Keratinocyte (primary cell): Measurements from ENCODE around the gene CBL. TPM values are rescaled to one million over a fixed set of nuclear protein-coding genes. Genes with fewer than 3 reads are reported as not detected.

Experiments used
- DNase-seq: peaks from one replicate; pipeline ENCODE4 v3.0.0-alpha.2; 2011; ENCODE audit warnings: low read depth, missing footprints, low spot score
- FAIRE-seq: peaks from 2 replicates; lab custom pipeline; 2011; peaks lifted over from hg19 to GRCh38; lab: Jason Lieb, UNC
- H2AFZ ChIP-seq: 2 replicates; pipeline ENCODE4 v1.6.0; 2012; ENCODE audit warnings: low read length, control low read depth, inconsistent platforms; ENCODE audit not compliant: control insufficient read depth
- H3K27ac ChIP-seq: 2 replicates; pipeline ENCODE4 v1.5.1; 2011; ENCODE audit warnings: low read length; ENCODE audit not compliant: control insufficient read depth, insufficient read depth
- H3K27me3 ChIP-seq: 3 replicates; pipeline ENCODE4 v1.6.0; 2011; ENCODE audit warnings: low read length; ENCODE audit not compliant: control insufficient read depth, insufficient read depth; ENCODE audit errors: extremely low read depth
- H3K36me3 ChIP-seq, 2 experiments: 2 replicates in 1 of 2; 3 replicates in 1 of 2; pipeline ENCODE4 v1.5.1; 2011; ENCODE audit warnings: low read length in 2 of 2, mild to moderate bottlenecking in 1 of 2; ENCODE audit not compliant: control insufficient read depth in 2 of 2, insufficient read depth in 2 of 2; ENCODE audit errors: extremely low read depth in 1 of 2
- H3K4me1 ChIP-seq: 3 replicates; pipeline ENCODE4 v1.5.1; 2011; ENCODE audit warnings: low read length; ENCODE audit not compliant: control insufficient read depth, insufficient read depth; ENCODE audit errors: extremely low read depth
- H3K4me2 ChIP-seq: 3 replicates; pipeline ENCODE4 v1.6.0; 2011; ENCODE audit warnings: low read depth, low read length; ENCODE audit not compliant: control insufficient read depth, insufficient read depth; ENCODE audit errors: extremely low read depth
- H3K4me3 ChIP-seq, 3 experiments: fragments of 200-600 bp in 1 of 3; sonication (generic) in 1 of 3; 2 replicates in 2 of 3; 3 replicates in 1 of 3; pipeline ENCODE4 v1.5.1; 2011 to 2016; ENCODE audit warnings: low read length in 3 of 3, mild to moderate bottlenecking in 3 of 3, control low read depth in 2 of 3, inconsistent platforms in 1 of 3, low read depth in 1 of 3, mixed read lengths in 1 of 3, mixed run types in 1 of 3, moderate library complexity in 1 of 3; ENCODE audit not compliant: control insufficient read depth in 2 of 3, insufficient read depth in 2 of 3; ENCODE audit errors: extremely low read depth in 1 of 3
- H3K79me2 ChIP-seq: 2 replicates; pipeline ENCODE4 v1.6.0; 2012; ENCODE audit warnings: low read length; ENCODE audit not compliant: control insufficient read depth, insufficient read depth
- H3K9ac ChIP-seq: 3 replicates; pipeline ENCODE4 v1.6.0; 2011; ENCODE audit warnings: low read length; ENCODE audit not compliant: control insufficient read depth, insufficient read depth; ENCODE audit errors: extremely low read depth
- H3K9me1 ChIP-seq: 3 replicates; pipeline ENCODE4 v1.6.0; 2011; ENCODE audit warnings: low read length; ENCODE audit not compliant: control insufficient read depth, insufficient read depth; ENCODE audit errors: extremely low read depth
- H3K9me3 ChIP-seq: 2 replicates; pipeline ENCODE4 v1.5.1; 2012; ENCODE audit warnings: low read depth, low read length; ENCODE audit not compliant: control insufficient read depth
- H4K20me1 ChIP-seq: 3 replicates; pipeline ENCODE4 v1.6.0; 2011; ENCODE audit warnings: low read length; ENCODE audit not compliant: control insufficient read depth, insufficient read depth; ENCODE audit errors: extremely low read depth
- EZH2 ChIP-seq: IDR thresholded peaks from one replicate; pipeline ENCODE4 v1.6.1; 2012; ENCODE audit warnings: inconsistent platforms, mild to moderate bottlenecking, low read length, moderate library complexity
- dilution Hi-C: fragments of 300-500 bp; cut with MboI; formaldehyde crosslinking; loops from one replicate; pipeline ENCODE4 v1.7.0; 2020; ENCODE audit warnings: low sequenced_read_pairs; ENCODE audit not compliant: extremely low pct_ligation_motif_present
- polyA plus RNA-seq, 5 experiments: library from polyadenylated mRNA; depleted of rRNA in 3 of 5; stranded (reverse) in 3 of 5; stranded (forward) in 1 of 5; unstranded in 1 of 5; fragments of >200 nt; gene quantifications; 1 replicate in 1 of 5; 2 replicates in 3 of 5; 3 replicates in 1 of 5; pipeline versions ENCODE4 v1.2.1 to v1.2.3, GENCODE V29; 2011 to 2012; ENCODE audit warnings: missing spikeins in 2 of 5, low read depth in 1 of 5, low replicate concordance in 1 of 5
- TF ChIP-seq, protein P1 (sequence below), 3 experiments: IDR thresholded peaks in 1 of 3; conservative IDR thresholded peaks in 1 of 3; optimal IDR thresholded peaks in 1 of 3; 2 replicates in 2 of 3; 3 replicates in 1 of 3; pipeline versions ENCODE3 to v1.5.1; 2011; ENCODE audit warnings: low read length in 3 of 3, mild to moderate bottlenecking in 3 of 3, moderate library complexity in 2 of 3, control low read depth in 1 of 3, inconsistent platforms in 1 of 3; ENCODE audit not compliant: insufficient read depth in 2 of 3; ENCODE audit errors: extremely low read depth in 1 of 3

Gene CBL
- polyA plus RNA-seq, 1 donor (not counting 4 experiments of a cell fraction or from before 2014, with no cell fraction given) = 14.1 TPM

DNA sequence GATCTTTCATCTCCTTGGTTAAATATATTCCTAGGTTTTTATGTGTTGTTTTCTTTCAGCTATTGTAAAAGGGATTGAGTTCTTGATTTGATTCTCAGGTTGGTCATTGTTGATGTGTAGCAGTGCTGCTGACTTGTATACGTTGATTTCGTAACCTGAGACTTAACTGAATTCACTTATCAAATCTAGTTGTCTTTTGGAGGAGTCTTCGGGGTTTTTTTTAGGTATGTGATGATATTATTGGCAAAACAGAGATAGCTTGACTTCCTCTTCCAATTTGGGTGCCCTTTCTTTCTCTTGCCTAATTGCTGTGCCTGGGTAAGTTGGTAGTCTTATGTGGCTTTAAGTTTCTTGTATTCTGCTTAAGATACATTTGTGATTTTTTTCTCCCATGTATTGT, 52.8 kb downstream of the CBL start:
- dilution Hi-C loops = no loop called here
- H3K4me3 ChIP-seq = no peak overlapping the region
- H4K20me1 ChIP-seq = no peaks in the 10 kb centered on the region
- peaks cover 3% of the 10 kb centered on the region for H3K9me1 ChIP-seq
- no peak for FAIRE-seq
- TF ChIP-seq, protein P1, sequence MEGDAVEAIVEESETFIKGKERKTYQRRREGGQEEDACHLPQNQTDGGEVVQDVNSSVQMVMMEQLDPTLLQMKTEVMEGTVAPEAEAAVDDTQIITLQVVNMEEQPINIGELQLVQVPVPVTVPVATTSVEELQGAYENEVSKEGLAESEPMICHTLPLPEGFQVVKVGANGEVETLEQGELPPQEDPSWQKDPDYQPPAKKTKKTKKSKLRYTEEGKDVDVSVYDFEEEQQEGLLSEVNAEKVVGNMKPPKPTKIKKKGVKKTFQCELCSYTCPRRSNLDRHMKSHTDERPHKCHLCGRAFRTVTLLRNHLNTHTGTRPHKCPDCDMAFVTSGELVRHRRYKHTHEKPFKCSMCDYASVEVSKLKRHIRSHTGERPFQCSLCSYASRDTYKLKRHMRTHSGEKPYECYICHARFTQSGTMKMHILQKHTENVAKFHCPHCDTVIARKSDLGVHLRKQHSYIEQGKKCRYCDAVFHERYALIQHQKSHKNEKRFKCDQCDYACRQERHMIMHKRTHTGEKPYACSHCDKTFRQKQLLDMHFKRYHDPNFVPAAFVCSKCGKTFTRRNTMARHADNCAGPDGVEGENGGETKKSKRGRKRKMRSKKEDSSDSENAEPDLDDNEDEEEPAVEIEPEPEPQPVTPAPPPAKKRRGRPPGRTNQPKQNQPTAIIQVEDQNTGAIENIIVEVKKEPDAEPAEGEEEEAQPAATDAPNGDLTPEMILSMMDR (optimal IDR thresholded peaks at IDR 0.05 in 1 of 3, IDR thresholded peaks at IDR 0.05 in 1 of 3, conservative IDR thresholded peaks at IDR 0.05 in 1 of 3; ENCODE audit: extremely low read depth in 1 of 3, insufficient read depth in 2 of 3, low read length in 3 of 3) = no peak
- peaks cover 2 to 5% of the 10 kb centered on the region in 2 experiments for H3K36me3 ChIP-seq
- peaks cover 67% of the 10 kb centered on the region for H3K79me2 ChIP-seq
- H3K4me2 ChIP-seq = no peak overlapping the region
- H3K4me1 ChIP-seq = peaks cover 23% of the 10 kb centered on the region
- DNase-seq = no peak
- H3K27ac ChIP-seq = no peak overlapping the region
- H3K9me3 ChIP-seq = no peaks in the 10 kb centered on the region
- H2AFZ ChIP-seq = no peak overlapping the region
- H3K9ac ChIP-seq = no peak overlapping the region
- no peaks in the 10 kb centered on the region for H3K27me3 ChIP-seq

DNA sequence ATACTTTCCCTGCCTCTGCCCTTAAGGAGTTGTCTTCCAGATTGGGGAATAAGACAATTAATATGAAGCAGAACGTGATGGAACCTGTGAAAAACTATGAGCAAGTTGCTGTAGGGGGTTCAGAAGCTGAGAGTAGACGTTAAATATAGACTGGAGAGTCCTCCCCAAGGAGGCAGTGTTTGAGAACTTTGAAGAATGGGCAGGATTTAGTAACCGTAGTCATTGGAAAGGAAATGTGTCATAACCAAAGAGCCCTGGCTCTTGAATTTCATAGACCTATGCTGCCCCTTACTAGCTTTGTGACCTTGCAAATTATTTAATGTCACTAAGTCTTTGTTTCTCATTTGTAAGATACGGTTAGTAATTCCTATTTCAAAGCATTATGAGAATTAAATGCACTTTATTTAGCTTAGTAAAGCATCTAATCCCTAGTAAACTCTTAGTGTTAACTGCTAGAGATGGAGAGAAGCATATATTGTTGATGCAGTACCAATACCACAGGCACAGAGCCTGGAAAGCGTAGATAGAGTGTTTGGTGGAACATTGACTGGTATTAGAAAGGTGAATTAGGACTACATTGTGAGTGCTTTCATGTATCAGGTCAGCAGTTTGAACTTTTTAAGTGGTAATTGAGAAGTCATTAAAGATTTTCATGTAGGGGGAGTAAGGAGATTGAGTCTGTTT, 56.7 kb downstream of the CBL start:
- no peaks in the 10 kb centered on the region for H3K9me3 ChIP-seq
- H3K36me3 ChIP-seq = no peaks in the 10 kb centered on the region
- H3K27me3 ChIP-seq = no peaks in the 10 kb centered on the region
- no peak overlapping the region for H2AFZ ChIP-seq
- H4K20me1 ChIP-seq = no peaks in the 10 kb centered on the region
- peak overlapping the region in 1 of 3 experiments; percentile 6 for H3K4me3 ChIP-seq
- FAIRE-seq = peak; percentile 79
- peaks cover 32% of the 10 kb centered on the region for H3K4me1 ChIP-seq
- TF ChIP-seq, protein P1 (optimal IDR thresholded peaks at IDR 0.05 in 1 of 3, IDR thresholded peaks at IDR 0.05 in 1 of 3, conservative IDR thresholded peaks at IDR 0.05 in 1 of 3; ENCODE audit: extremely low read depth in 1 of 3, insufficient read depth in 2 of 3, low read length in 3 of 3) = peak in 1 of 3 experiments; percentile 28
- TF ChIP-seq EZH2 = no peak
- dilution Hi-C loops = no loop called here
- no peak overlapping the region for H3K9ac ChIP-seq
- H3K9me1 ChIP-seq = no peaks in the 10 kb centered on the region
- no peak for DNase-seq
- peak overlapping the region; percentile 62 for H3K4me2 ChIP-seq
- H3K79me2 ChIP-seq = peaks cover 72% of the 10 kb centered on the region
- peak overlapping the region; percentile 5 for H3K27ac ChIP-seq
